ENCODE data around the gene EVC2. TPM values are rescaled to one million over a fixed set of nuclear protein-coding genes. Genes with fewer than 3 reads are reported as not detected.

Gene EVC2, protein sequence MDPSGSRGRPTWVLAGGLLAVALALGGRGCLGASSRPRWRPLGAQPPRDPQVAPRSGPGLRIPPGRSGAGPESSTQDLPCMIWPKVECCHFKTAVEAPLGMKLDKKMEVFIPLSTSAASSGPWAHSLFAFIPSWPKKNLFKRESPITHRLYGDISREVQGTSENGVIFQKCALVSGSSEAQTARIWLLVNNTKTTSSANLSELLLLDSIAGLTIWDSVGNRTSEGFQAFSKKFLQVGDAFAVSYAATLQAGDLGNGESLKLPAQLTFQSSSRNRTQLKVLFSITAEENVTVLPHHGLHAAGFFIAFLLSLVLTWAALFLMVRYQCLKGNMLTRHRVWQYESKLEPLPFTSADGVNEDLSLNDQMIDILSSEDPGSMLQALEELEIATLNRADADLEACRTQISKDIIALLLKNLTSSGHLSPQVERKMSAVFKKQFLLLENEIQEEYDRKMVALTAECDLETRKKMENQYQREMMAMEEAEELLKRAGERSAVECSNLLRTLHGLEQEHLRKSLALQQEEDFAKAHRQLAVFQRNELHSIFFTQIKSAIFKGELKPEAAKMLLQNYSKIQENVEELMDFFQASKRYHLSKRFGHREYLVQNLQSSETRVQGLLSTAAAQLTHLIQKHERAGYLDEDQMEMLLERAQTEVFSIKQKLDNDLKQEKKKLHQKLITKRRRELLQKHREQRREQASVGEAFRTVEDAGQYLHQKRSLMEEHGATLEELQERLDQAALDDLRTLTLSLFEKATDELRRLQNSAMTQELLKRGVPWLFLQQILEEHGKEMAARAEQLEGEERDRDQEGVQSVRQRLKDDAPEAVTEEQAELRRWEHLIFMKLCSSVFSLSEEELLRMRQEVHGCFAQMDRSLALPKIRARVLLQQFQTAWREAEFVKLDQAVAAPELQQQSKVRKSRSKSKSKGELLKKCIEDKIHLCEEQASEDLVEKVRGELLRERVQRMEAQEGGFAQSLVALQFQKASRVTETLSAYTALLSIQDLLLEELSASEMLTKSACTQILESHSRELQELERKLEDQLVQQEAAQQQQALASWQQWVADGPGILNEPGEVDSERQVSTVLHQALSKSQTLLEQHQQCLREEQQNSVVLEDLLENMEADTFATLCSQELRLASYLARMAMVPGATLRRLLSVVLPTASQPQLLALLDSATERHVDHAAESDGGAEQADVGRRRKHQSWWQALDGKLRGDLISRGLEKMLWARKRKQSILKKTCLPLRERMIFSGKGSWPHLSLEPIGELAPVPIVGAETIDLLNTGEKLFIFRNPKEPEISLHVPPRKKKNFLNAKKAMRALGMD
- total RNA-seq, result 6.6 and 14.7 TPM in 2 replicates

GRCh38 chr4:5708449-5709206 lies at the start of gene EVC2:
Gene EVC2, minus strand, starts transcription at chr4:5708559. Its CDS starts 46 bp downstream, at chr4:5708513.
- DNase-seq (ENCODE audit: low read depth), result no peak

DNA sequence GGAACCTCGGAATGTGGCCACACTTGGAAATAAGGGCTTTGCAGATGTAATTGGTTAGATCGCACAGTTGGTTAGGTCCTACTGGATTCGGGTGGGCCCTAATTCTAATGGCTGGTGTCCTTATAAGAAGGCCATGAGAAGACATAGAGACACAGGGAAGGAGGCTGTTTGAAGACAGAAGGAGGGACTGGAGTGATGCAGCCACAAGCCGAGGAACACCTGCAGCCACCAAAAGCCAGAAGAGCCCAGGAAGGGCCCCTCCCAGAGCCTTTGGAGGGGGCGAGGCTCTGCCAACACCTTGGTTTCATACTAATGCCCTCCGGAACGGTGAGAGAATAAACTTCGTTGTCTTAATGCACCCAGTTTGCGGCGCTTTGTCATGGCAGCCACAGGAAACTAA lies 49.6 kb upstream of the EVC2 start:
- no peak for DNase-seq (ENCODE audit: low read depth)

- no peak for DNase-seq (ENCODE audit: low read depth)
These were observed 49.2 kb upstream of the EVC2 start for GRCh38 chr4:5757536-5757935.

- DNase-seq (ENCODE audit: low read depth), result no peak
These were observed 48.7 kb upstream of the EVC2 start for GRCh38 chr4:5757091-5757490.

DNA sequence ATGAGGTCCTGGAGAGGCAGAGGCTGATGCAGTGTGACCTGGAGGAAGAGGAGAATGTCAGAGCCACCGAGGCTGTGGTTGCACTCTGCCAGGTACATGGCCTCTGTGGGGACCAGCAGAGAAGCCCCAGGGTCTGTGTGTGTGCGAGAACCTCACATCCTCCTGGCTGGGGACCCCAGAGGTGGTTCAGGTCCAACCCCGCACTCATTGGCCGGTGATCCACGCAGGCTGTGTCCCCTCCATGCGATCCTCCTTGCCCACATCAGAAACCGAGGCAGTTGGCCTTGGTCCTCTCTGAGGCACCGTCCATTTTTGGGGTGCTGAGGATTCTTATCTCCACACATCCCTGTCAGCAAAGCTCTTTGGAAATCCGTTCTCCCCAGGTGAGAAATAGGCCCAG lies 47.9 kb upstream of the EVC2 start:
- DNase-seq (ENCODE audit: low read depth), result no peak

DNA sequence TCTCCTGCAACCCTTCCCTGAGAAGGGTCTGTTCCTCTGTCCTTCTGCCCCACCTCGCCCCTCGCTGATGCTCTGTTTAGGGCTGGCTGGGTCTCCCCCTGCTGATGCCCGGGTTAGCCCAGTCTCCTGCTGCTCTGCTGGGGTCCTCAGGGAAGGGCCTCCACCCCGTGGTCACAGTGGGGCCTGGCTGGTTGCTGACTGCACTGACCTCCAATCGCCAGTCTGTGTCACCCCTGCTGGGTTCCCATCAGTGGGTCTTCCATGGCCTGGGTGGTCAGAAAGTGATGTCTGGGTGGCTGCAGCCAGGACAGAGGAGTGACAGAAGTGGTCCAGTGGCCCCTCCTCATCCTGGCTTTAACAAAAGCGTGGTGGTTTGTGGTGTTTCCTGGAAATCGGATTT lies 47.3 kb upstream of the EVC2 start:
- no peak for DNase-seq (ENCODE audit: low read depth)

DNA sequence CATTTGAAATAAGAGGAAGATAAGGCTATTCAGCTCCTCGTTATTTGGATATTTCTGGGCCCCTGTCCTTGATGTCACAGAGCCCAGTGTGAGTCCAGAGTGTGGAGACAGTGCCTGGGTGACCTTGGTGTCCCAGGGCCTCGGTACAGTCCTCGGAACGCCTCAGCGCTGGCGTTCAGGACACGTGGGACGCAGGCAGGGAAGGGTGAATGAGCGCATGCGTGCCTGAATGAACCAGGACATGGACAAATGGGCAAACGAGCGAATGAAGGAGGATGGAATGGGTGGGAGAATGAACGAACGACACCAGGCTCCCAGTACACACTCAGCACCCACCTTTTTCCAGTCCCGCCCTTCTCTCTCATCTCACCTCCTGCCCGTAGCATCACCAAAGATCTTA lies 46.8 kb upstream of the EVC2 start:
- DNase-seq (ENCODE audit: low read depth), result no peak

DNA sequence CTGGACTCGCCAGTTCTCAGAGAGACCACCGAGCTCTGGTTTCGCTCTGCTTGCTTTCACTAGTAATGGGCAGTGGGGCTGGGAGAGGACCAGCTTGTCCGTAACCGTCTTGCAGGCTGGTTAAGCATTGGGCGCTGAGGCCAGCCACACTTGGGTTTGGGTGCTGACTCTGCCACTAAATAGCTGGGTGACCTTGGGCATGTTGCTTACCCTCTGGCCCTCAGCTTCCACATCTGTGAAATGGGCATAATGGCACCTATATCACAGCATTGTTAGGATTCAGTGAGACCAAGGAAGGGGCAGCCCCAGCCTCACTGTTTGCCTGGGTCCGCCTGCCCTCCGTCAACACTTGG lies 46.1 kb upstream of the EVC2 start:
- DNase-seq (ENCODE audit: low read depth), result no peak

DNA sequence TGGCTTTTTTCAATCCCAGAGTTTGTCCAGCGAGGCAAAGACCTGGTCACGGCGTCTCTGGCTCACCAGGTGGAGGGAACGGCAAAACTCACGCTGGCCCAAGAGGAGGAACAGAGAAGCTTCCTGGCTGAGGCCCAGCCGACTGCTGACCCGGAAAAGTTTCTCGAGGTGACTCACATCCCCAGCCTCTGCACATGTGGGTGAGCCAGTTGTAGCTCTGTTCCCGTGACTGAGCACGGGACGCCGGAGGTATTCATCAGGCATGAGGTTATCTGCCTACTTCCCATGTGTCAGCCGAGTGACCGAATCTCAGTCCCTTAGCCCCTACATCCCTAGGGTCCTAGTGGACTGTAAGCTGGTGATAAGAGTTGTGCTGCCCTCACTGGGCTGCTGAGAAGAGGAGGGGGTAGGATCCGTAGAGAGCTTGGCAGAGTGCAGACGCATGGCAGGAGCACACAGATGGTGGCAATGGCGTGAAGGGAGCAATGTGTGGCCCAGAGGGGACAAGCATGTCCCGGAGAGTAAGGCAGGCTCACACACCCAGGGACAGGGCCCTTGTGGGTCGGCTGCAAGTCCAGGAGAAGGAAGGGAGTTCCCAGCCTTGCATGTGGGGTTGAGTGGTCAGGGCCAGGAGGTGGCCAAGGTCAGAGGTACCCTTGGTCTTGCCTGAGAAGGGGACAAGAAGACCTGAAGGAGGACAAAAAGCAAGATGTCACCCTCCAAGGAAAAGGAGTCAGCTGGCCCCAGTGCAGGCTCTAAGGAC lies 45.6 kb upstream of the EVC2 start:
- DNase-seq (ENCODE audit: low read depth), result peak; percentile 95

DNA sequence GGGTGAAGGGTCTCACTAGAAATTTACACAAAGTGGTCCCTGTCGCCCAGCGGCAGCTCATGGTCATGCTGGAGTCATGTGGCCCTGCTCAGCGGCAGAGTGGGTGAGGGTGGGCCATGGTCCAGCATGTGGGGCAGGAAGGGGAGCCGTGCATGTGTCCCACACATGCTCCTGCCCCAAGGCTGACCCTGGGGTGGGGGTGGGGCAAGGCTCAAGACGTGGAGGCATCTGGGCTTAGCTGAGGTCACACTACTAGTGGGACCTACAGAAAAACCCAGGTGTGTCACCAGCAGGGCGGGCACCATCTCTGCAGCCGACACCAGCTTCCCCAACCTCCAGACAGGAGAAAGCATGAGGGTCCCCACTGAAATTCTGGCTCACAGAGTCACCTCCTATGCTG lies 45.0 kb upstream of the EVC2 start:
- no peak for DNase-seq (ENCODE audit: low read depth)

DNA sequence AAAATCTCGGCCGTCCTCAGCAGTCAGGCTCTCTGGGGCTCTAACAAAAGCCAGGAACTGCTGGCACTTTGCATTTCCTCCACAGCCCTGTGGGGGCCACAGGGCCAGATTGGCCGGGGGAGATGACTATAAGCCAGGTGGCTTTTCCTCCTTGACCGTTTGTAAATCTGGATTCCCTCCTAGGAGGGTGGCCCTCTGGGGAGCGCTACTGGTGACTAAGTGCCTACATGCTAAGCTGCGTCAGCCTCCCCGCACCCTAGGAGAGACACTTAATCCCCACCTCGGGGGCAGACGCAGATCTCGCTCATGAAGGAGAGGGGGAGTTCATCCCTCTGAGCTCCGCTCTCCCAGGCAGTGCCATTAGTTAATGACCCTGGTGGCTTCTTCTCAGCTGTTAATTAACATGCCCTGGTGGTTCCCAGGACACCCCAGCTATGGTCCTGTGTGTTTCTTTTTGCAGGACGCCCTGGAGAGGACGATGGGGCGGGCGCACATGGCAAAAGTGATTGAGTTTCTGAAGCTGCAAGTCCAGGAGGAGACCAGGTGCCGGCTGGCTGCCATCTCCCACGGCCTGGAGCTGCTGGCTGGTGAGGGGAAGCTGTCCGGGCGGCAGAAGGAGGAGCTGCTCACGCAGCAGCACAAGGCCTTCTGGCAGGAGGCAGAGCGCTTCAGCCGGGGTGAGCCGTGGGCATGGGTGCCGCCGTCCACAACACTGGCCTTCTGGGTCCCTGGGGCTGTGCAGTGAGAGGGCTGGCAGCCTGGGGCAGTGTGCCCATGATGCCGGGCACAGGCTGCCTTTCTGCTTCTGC lies 44.2 kb upstream of the EVC2 start:
- peak; percentile 57 for DNase-seq (ENCODE audit: low read depth)

GRCh38 chr4:5751666-5752375 lies 43.5 kb upstream of the EVC2 start:
- DNase-seq (ENCODE audit: low read depth), result no peak

DNA sequence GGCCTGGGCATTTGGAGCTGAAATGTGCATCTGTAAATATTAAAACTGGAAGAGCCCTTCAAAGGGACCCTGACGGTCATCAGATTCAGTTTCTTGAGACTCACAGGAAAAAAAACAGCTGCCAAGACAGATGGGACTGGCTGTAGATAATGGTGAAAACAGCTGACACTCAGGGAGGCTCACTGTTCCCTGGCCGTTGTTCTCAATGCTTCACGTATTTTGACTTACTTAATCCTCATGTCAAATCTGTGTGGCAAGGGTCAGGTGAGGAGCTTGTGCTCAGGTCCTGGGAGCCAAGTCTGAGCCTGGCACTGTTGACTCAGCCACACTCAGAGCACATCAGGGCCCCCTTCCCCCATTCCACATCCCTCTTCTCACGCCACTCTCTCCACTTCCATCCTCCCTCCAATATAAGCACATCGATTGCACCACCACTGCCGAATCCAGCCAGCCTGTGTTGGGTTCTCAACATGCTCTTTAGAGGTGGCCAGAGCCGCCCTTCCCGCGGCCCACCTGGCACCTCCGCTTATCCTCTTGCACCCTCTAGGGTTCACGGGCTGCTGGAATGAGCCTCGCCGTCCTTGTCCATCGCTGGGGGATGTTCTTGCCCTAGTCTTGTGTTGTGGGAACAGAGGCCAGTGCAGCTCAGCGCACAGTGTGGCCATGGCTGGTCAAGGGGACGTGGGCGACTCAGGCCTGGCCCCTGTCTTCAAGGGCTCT lies 42.7 kb upstream of the EVC2 start:
- DNase-seq (ENCODE audit: low read depth), result peak; percentile 92

GRCh38 chr4:5750052-5750945 lies 41.9 kb upstream of the EVC2 start:
- DNase-seq (ENCODE audit: low read depth), result peak; percentile 44

GRCh38 chr4:5749568-5749967 lies 41.2 kb upstream of the EVC2 start:
- no peak for DNase-seq (ENCODE audit: low read depth)

DNA sequence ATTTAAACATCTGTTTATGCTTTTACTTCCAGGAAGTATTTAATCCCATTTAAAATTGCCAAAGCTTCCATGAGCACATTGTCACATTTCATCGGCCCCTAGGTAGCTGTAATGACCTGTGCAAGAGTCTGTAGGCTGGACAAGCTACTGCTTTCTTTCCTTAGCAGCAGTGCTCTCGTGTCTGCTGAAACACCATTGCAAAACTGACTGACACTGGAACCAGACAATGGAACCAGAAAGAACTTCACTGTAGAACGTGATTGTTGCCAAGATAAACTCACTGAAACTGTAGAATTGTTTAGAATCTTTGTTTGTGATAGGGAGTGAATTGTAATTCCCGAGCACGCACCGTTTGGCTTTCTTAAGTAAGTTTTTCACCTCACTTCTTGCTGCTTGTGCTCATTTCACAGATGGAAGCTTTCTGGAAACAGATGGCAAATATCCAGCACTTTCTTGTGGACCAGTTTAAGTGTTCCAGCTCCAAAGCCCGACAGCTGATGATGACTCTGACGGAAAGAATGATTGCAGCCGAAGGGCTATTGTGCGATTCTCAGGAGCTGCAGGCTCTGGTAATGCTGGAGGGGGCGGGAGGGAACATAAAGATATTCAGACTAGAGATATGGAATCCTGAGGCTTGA lies 39.5 kb upstream of the EVC2 start:
- peak; percentile 88 for DNase-seq (ENCODE audit: low read depth)

All from renal cortical epithelial cell (primary cell).